Breast epithelium (tissue), 4 donors: Measurements from ENCODE around the gene LBHD2. TPM values are rescaled to one million over a fixed set of nuclear protein-coding genes. Genes with fewer than 3 reads are reported as not detected.

Source experiments
- DNase-seq, 2 donors: peaks; one replicate each; pipeline ENCODE4 v3.0.0-alpha.2; 2019; ENCODE audit warnings: low spot score in 2 of 2
- H3K27ac ChIP-seq, 2 donors: fragments of 200-600 bp; sonication (generic) in 1 of 2; one replicate each; pipeline ENCODE4 v1.5.1; 2016 to 2019; ENCODE audit warnings: mild to moderate bottlenecking in 1 of 2
- H3K27me3 ChIP-seq, 2 donors: fragments of 200-600 bp; sonication (generic) in 1 of 2; one replicate each; pipeline versions ENCODE4 v1.5.1 to v1.6.0; 2017 to 2019; ENCODE audit warnings: control low read depth in 1 of 2, mild to moderate bottlenecking in 1 of 2
- H3K36me3 ChIP-seq: fragments of 200-600 bp; one replicate; pipeline ENCODE4 v1.5.1; 2019
- H3K4me1 ChIP-seq, 2 donors: fragments of 200-600 bp; sonication (generic); one replicate each; pipeline ENCODE4 v1.5.1; 2016 to 2019; ENCODE audit warnings: control low read depth in 1 of 2
- H3K4me3 ChIP-seq, 3 donors: fragments of 200-600 bp; sonication (generic); 1 replicate in 2 of 3; 2 replicates in 1 of 3; pipeline ENCODE4 v1.5.1; 2016 to 2019; ENCODE audit warnings: mild to moderate bottlenecking in 3 of 3, moderate library complexity in 2 of 3
- H3K9me3 ChIP-seq, 2 donors: fragments of 200-600 bp; sonication (generic) in 1 of 2; one replicate each; pipeline ENCODE4 v1.5.1; 2016 to 2019; ENCODE audit warnings: control low read depth in 1 of 2
- POLR2A ChIP-seq: fragments of 450-650 bp; IDR thresholded peaks from one replicate; pipeline ENCODE4 v1.6.1; 2016; ENCODE audit warnings: antibody characterized with exemption, mild to moderate bottlenecking, moderate library complexity
- POLR2AphosphoS5 ChIP-seq, 3 donors: sonication (generic); formaldehyde crosslinking; IDR thresholded peaks; one replicate each; pipeline ENCODE4 v1.6.1; 2017; ENCODE audit warnings: antibody characterized with exemption in 3 of 3
- intact Hi-C: fragments of 100-400 bp; cut with DNase I; formaldehyde crosslinking; loops from one replicate; pipeline ENCODE4 v1.15.1; 2023; ENCODE audit warnings: low total_unique reads
- total RNA-seq, 3 donors: library from RNA; depleted of rRNA; stranded (reverse); fragments of >200 nt; gene quantifications; one replicate each; pipeline ENCODE4 v1.1.0, GENCODE V29; 2016
- TF ChIP-seq, protein P1 (sequence below), 3 donors: fragments of 450-650 bp; IDR thresholded peaks; one replicate each; pipeline ENCODE4 v1.5.1; 2016 to 2017; ENCODE audit warnings: antibody characterized with exemption in 3 of 3, mild to moderate bottlenecking in 3 of 3, moderate library complexity in 3 of 3

The LBHD2 gene
- total RNA-seq, 3 donors from 2014 or later, result not detected

GRCh38 chr14:103097244-103097993 lies 13.4 kb downstream of the LBHD2 start:
- intact Hi-C loops, result no loop called here
- TF ChIP-seq, protein P1, sequence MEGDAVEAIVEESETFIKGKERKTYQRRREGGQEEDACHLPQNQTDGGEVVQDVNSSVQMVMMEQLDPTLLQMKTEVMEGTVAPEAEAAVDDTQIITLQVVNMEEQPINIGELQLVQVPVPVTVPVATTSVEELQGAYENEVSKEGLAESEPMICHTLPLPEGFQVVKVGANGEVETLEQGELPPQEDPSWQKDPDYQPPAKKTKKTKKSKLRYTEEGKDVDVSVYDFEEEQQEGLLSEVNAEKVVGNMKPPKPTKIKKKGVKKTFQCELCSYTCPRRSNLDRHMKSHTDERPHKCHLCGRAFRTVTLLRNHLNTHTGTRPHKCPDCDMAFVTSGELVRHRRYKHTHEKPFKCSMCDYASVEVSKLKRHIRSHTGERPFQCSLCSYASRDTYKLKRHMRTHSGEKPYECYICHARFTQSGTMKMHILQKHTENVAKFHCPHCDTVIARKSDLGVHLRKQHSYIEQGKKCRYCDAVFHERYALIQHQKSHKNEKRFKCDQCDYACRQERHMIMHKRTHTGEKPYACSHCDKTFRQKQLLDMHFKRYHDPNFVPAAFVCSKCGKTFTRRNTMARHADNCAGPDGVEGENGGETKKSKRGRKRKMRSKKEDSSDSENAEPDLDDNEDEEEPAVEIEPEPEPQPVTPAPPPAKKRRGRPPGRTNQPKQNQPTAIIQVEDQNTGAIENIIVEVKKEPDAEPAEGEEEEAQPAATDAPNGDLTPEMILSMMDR (IDR thresholded peaks at IDR 0.05), result no peak
- TF ChIP-seq POLR2AphosphoS5 (IDR thresholded peaks at IDR 0.05) (no peak), POLR2A (no peak)
- peaks cover 4 to 12% of the 10 kb centered on the region in 2 donors for H3K27me3 ChIP-seq

GRCh38 chr14:103097994-103098957 lies 14.3 kb downstream of the LBHD2 start:
- H3K36me3 ChIP-seq, result no peaks in the 10 kb centered on the region
- H3K27me3 ChIP-seq, result peaks cover 6 to 18% of the 10 kb centered on the region in 2 donors
- H3K27ac ChIP-seq, result no peak overlapping the region
- intact Hi-C loops, result no loop called here
- DNase-seq, result no peak
- H3K4me1 ChIP-seq, result peaks cover 0 to 6% of the 10 kb centered on the region in 2 donors
- no peaks in the 10 kb centered on the region for H3K9me3 ChIP-seq
- H3K4me3 ChIP-seq, result no peak overlapping the region
- TF ChIP-seq, protein P1 (IDR thresholded peaks at IDR 0.05), result no peak
- TF ChIP-seq POLR2AphosphoS5 (IDR thresholded peaks at IDR 0.05) (no peak), POLR2A (no peak)

More at GRCh38 chr14:103097244-103097993, 13.4 kb downstream of the LBHD2 start:
- no peaks in the 10 kb centered on the region for H3K36me3 ChIP-seq
- H3K4me1 ChIP-seq, result peaks cover 0 to 1% of the 10 kb centered on the region in 2 donors
- no peaks in the 10 kb centered on the region for H3K9me3 ChIP-seq
- no peak for DNase-seq
- H3K27ac ChIP-seq, result no peak overlapping the region
- H3K4me3 ChIP-seq, result no peak overlapping the region

GRCh38 chr14:103099081-103099732 lies 15.2 kb downstream of the LBHD2 start:
- DNase-seq, result no peak
- Histone ChIP-seq H3K4me3 (no peak overlapping the region), H3K4me1 (peaks cover 0 to 6% of the 10 kb centered on the region in 2 donors), H3K9me3 (no peaks in the 10 kb centered on the region), H3K27me3 (peaks cover 11 to 28% of the 10 kb centered on the region in 2 donors), H3K36me3 (no peaks in the 10 kb centered on the region), H3K27ac (peak overlapping the region in 1 of 2 donors; percentile 19)
- intact Hi-C loops, result no loop called here
- no peak for TF ChIP-seq POLR2AphosphoS5 (IDR thresholded peaks at IDR 0.05)
- TF ChIP-seq, protein P1 (IDR thresholded peaks at IDR 0.05), result no peak
- no peak for TF ChIP-seq POLR2A

DNA sequence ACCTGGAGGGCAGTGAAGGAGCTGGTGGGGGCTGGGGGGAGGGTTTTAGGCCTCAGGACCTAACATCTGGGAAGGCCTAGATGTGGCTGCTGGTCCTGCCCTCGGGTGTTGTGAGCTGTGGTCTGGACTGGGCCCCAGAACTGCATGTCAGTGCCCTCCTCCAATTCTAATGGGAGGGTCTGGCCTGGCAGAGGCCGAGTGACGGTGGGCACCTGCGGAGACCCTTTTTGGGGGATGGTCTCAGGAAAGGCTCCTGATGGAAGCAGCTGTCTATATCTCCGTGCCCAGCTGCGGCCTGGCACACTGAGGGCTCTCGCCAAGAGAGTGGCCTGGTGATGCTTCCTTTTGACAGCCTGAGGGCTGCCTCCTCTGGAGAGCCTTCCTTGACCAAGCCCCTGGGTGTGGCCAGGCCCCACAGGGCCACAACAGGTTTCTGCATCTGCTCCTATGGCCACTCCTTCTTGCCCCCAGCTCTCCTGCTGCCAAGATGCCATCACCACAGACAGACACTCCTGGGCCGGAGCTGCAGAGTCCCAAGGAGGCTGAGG lies 15.8 kb downstream of the LBHD2 start:
- H3K9me3 ChIP-seq, result no peaks in the 10 kb centered on the region
- no peak for DNase-seq
- H3K4me1 ChIP-seq, result peaks cover 4 to 6% of the 10 kb centered on the region in 2 donors
- no peaks in the 10 kb centered on the region for H3K36me3 ChIP-seq
- no peak overlapping the region for H3K4me3 ChIP-seq
- peak overlapping the region in 1 of 2 donors; percentile 19 for H3K27ac ChIP-seq
- intact Hi-C loops, result loop anchor here (10.0 kb wide), 1 partner anchor 195 kb away; no protein-coding TSS in a partner anchor
- TF ChIP-seq POLR2A (no peak), POLR2AphosphoS5 (IDR thresholded peaks at IDR 0.05) (no peak)
- TF ChIP-seq, protein P1 (IDR thresholded peaks at IDR 0.05), result no peak
- peaks cover 15 to 33% of the 10 kb centered on the region in 2 donors for H3K27me3 ChIP-seq
